Stimulated activated CD4-positive, alpha-beta T cell treated with anti-CD3 and anti-CD28 coated beads, Interleukin-2, amount 100 ng/mL, for 4 hours (primary cell): ENCODE measurements around the gene TRIM8.
"Not testable (repeated sequence)": the region's sequence is repeated elsewhere in the genome, so short reads cannot be mapped to it uniquely, and the experiment has no call there.

ENCODE experiments used
- DNase-seq: peaks from one replicate; pipeline ENCODE4 v3.0.0-alpha.2; 2020; ENCODE audit warnings: low read depth

TRIM8 gene

DNA sequence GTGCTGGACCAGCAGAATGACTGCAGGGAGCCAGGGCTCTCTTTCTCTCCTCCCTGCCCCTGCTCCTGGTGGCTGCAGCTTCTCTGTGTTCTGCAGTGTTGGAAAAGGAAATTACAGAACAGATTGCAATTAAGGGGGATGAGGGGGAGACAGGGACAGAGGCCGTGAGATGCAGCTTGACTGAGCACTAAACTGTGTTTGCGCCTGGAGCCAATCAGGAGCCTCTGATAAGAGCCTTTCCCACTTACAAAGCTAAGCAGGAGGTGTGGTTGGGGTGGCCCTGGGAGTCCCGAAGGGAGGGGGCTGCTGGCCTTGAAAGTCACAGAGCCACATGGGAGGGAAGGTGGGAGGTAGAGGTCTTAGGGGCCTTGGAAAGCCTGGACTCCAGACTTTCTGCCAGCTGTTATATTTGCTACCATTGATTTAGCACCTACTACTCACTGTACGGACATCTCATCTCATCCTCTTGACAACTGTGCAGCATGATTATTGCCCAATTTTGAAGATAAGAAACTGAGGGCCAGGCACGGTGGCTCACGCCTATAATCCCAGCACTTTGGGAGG is 26.7 kb downstream of the TRIM8 start:
- no peak for DNase-seq

DNA sequence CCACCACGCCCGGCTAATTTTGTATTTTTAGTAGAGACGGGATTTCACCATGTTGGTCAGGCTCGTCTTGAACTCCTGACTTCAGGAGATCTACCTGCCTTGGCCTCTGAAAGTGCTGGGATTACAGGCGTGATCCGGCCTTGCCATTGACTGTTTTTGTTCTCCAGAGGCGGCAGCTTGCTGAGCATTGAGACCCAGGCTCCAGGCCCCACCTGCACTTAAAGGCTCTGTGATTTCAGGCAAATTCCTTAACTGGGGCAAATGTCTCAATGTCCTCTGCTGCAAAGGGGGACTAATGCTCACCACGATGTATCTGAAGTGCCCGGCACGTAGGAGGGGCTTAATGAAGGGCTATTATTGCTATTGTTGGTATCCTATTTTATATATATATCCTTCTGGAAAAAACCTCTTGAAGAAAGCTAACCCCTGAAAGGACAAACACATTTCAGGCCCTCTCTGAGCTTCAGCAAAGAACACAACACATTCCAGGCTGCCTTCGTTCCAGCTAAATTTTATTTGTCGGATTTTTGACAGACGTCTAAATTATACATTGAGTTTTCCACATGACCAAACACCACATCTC is 29.0 kb downstream of the TRIM8 start:
- DNase-seq = no peak

GRCh38 chr10:102673819-102674511 is 29.7 kb downstream of the TRIM8 start:
- DNase-seq = peak; percentile 54

DNA sequence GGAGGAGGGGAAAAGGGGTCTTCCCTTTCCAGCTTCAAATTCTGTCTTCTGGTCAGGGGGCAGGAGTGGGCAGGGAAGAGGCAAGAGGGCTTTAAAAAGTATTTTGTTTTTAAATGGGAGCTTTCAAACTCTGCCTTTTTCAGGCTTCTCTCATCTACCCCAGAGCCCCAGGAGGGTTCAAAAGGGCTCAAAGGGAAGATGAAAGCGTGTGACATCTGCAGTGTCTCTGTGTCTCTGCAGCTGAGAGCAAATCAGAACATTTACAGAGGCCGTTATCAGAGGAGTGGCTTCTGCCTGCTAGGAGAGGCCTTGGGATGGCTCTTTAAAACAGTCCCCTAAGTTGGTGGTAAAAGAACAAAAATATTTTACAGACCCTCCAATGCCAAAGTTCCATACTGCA is 30.3 kb downstream of the TRIM8 start:
- DNase-seq = no peak

- no peak for DNase-seq
Observed at GRCh38 chr10:102675011-102675665, 30.9 kb downstream of the TRIM8 start.

- DNase-seq = no peak
Observed at GRCh38 chr10:102675666-102676533, 31.6 kb downstream of the TRIM8 start.

DNA sequence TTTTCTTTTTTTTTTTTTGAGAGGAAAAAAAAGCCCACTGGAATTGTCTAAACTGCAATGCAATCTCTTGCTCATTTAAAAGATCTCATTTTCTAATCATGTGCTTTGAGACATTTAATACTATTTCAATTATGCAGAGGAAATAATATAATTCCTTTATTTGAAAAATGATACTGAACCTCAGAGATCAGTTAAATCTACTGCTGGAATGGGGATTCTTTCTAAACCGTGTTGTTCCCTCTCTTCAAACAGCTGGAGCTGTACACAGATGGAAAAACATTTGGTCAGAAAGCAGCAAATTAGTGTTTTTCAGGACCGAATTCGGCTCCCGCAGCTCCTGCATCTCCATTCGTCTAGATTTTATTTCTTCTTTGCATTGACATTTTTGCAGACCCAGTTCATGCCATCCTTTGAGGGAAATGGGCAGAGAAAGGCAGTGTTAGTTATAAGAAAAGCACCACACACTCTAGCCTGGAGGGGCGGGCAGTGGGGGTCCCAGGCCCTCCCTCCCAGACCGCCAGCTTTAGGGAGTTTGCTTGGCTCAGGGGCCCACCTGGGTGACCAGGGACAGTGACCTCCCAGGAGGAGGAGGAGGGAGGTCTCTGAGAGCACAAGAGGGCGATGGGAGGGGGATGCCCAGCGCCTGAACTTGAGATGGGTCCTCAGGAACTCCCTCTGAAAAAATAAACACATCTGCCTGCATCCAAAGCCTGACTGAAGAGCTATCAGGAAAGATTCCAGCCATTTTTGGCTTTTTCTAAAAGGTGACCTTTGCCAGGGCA is 32.4 kb downstream of the TRIM8 start:
- no peak for DNase-seq

- DNase-seq = no peak
Observed at GRCh38 chr10:102677331-102678067, 33.2 kb downstream of the TRIM8 start.

GRCh38 chr10:102678068-102678400 is 33.8 kb downstream of the TRIM8 start:
- DNase-seq = no peak

DNA sequence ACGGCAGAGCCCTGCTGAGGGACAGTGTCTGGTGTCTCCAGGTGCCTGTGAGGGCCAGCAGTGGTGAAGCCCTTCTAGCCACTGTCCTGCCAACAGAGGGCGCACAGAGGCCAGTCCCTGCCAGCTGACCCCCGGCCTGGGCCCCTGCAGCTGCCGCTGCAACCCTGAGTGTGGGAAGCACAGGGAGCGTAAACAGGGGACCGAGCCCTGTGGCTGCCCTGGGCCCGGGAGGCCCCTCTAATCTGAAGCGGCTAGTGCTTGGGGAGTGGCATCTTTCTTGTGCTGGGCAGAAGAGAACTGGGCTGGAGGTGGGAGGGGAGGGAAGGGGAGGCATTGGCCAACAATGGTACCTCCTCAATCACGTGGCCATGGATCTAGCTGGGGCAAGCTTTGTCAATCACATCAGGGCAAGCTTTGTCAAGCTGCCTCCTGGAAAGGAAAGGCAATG is 34.6 kb downstream of the TRIM8 start:
- no peak for DNase-seq

DNA sequence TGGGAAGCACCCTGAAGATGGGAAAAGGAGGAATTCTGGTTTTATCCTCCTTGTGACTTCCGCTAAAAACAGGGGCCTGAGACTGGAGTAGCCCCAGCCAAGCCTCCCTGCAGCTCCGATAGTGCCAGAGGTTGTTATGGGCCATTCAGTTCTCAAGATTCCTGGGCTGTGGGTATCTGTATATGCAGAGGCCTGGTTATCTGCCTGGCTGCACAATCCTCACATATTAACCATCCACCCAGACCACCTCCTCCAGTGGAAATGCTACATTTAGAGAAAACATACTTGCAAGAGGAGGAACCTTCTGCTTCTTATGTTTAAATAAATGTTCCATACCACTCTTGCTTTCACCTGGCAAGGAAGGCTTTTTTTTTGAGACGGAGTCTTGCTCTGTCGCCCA is 35.3 kb downstream of the TRIM8 start:
- DNase-seq = no peak

GRCh38 chr10:102681696-102682095 is 37.4 kb downstream of the TRIM8 start:
- no peak for DNase-seq

GRCh38 chr10:102682416-102682815 is 38.1 kb downstream of the TRIM8 start:
- no peak for DNase-seq

- no peak for DNase-seq
Observed at GRCh38 chr10:102682981-102683380, 38.7 kb downstream of the TRIM8 start.

DNA sequence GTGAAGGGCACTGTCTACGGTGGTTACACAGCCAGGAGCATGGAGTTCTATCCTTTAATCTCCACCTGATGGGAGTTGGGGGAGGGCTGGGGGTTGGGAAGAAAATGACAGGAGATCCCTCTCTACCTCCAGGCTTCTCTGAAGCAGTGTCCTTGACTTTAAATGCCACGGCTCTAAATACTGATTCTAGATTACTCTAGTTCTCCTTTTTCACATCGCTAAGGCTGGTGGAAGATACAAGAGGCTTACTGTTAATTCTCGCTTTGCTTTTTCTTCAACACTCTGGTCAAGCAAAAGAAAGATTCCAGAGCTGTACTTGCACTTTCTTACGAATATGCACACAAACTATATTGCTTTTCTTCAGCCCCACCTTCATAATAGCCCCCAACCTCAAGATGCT is 39.5 kb downstream of the TRIM8 start:
- DNase-seq = no peak

DNA sequence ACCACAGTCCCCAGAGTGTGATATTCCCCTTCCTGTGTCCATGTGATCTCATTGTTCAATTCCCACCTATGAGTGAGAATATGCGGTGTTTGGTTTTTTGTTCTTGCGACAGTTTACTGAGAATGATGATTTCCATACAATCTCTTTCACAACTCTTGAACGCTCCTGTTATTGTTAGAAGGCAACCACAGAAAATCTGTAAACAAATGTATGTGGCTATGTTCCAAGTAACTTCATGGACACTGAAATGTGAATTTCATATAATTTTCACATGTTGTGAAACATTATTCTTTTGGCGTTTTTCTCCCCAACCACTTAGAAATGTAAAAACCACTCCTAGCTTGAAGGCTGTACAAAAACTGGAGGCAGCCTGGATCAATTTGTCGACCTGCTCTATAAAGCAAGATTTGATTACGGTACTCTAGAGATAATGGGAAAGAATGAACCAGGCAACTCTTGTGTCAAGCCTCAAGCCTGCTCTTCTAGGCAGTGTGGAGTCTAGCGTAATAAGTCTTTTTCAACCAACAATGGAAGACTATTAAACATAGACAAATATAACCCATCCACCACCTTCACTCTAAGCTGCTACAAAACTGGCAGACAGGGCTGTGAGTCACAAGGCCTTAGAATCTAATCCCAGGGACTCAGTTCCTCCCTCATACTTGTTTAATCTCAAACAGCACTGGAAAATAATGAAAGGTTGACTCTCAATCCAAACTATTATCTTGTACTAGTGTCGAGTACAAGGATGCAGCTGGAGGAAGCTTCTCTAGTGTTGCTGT is 47.2 kb downstream of the TRIM8 start:
- DNase-seq = no peak

- DNase-seq = not testable (repeated sequence)
Observed at GRCh38 chr10:102695401-102695800, 51.1 kb downstream of the TRIM8 start.

DNA sequence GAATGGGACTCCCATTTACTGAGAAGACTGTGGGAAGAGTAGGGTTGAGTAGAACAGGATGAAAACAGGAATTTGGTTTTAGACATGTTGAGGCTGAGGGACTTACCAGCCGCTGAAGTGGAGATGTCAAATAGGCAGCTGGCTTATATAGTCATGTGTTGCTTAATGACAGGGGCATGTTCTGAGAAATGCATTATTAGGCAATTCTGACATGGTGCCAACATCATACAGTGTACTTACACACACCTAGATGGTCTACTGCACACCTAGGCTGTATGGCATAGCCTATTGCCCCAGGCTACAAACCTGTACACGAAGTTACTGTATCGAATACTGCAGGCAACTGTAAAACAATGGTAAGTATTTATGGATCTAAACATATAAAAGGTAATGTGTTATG is 52.5 kb downstream of the TRIM8 start:
- DNase-seq = no peak

GRCh38 chr10:102698894-102699293 is 54.6 kb downstream of the TRIM8 start:
- DNase-seq = no peak

DNA sequence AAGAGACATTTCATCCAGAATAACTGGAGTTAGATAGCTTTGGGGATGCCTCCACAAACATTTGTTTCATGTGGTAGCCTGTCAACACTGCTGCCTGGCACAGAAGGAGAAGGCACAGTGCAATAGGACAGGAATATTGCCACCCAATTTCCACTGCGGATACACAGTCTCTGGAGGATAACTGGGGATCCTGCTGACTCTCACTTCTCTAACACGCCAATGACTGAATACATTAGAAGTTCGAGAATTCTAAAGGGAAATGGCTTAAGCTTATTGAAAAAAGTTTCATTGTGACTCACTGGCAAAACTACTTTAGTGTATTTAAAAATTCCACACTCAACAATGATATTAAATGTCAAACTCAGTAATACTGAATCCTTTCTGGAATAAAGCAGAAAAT is 57.0 kb downstream of the TRIM8 start:
- DNase-seq = no peak
